Stromal cell of bone marrow (primary cell): Measurements from ENCODE around the gene NKAIN2.
"Not testable (repeated sequence)": the region's sequence is repeated elsewhere in the genome, so short reads cannot be mapped to it uniquely, and the experiment has no call there.

Experiments
- DNase-seq: peaks from one replicate; pipeline ENCODE4 v3.0.0-alpha.2; 2012; ENCODE audit warnings: low read depth

The NKAIN2 gene

GRCh38 chr6:123895346-123895745 is 91.7 kb downstream of the NKAIN2 start:
- DNase-seq, result no peak

- no peak for DNase-seq
Observed at GRCh38 chr6:123895806-123896205, 92.1 kb downstream of the NKAIN2 start.

GRCh38 chr6:123896869-123897268 is 93.2 kb downstream of the NKAIN2 start:
- no peak for DNase-seq

- no peak for DNase-seq
Observed at GRCh38 chr6:123897965-123898364, 94.3 kb downstream of the NKAIN2 start.

- DNase-seq, result no peak
Observed at GRCh38 chr6:123898665-123899064, 95.0 kb downstream of the NKAIN2 start.

- DNase-seq, result no peak
Observed at GRCh38 chr6:123899745-123900144, 96.1 kb downstream of the NKAIN2 start.

GRCh38 chr6:123901436-123901835 is 97.8 kb downstream of the NKAIN2 start:
- peak; percentile 26 for DNase-seq

- DNase-seq, result no peak
Observed at GRCh38 chr6:123902738-123903313, 99.2 kb downstream of the NKAIN2 start.

GRCh38 chr6:123904228-123904627 is 100.6 kb downstream of the NKAIN2 start:
- no peak for DNase-seq

- no peak for DNase-seq
Observed at GRCh38 chr6:123908797-123909196, 105.1 kb downstream of the NKAIN2 start.

GRCh38 chr6:123909989-123910388 is 106.3 kb downstream of the NKAIN2 start:
- DNase-seq, result no peak

GRCh38 chr6:123913863-123914262 is 110.2 kb downstream of the NKAIN2 start:
- DNase-seq, result peak; percentile 6

- not testable (repeated sequence) for DNase-seq
Observed at GRCh38 chr6:123923379-123923778, 119.7 kb downstream of the NKAIN2 start.

- no peak for DNase-seq
Observed at GRCh38 chr6:123925350-123925749, 121.7 kb downstream of the NKAIN2 start.

GRCh38 chr6:123925842-123926399 is 122.3 kb downstream of the NKAIN2 start:
- no peak for DNase-seq

GRCh38 chr6:123928529-123928928 is 124.9 kb downstream of the NKAIN2 start:
- no peak for DNase-seq

- no peak for DNase-seq
Observed at GRCh38 chr6:123931928-123932327, 128.3 kb downstream of the NKAIN2 start.

GRCh38 chr6:123940551-123940950 is 136.9 kb downstream of the NKAIN2 start:
- no peak for DNase-seq

- no peak for DNase-seq
Observed at GRCh38 chr6:123941855-123942254, 138.2 kb downstream of the NKAIN2 start.

GRCh38 chr6:123945386-123945785 is 141.7 kb downstream of the NKAIN2 start:
- no peak for DNase-seq

- no peak for DNase-seq
Observed at GRCh38 chr6:123953920-123954319, 150.3 kb downstream of the NKAIN2 start.

- no peak for DNase-seq
Observed at GRCh38 chr6:123956492-123957139, 153.0 kb downstream of the NKAIN2 start.

GRCh38 chr6:123962508-123962907 is 158.8 kb downstream of the NKAIN2 start:
- no peak for DNase-seq

GRCh38 chr6:123965894-123966293 is 162.2 kb downstream of the NKAIN2 start:
- peak; percentile 6 for DNase-seq
